Psoas muscle (tissue), 8 donors: ENCODE data around the gene FOXP1. TPM values are rescaled to one million over a fixed set of nuclear protein-coding genes. Genes with fewer than 3 reads are reported as not detected.

Source experiments
- ATAC-seq, 4 donors: fragments of 200-7000 bp; cut with Tn5 transposase; one replicate each; pipeline ENCODE4 v1.9.1; 2020; ENCODE audit warnings: moderate library complexity in 3 of 4, mild to moderate bottlenecking in 2 of 4
- DNase-seq, 2 donors: peaks; one replicate each; pipeline ENCODE4 v3.0.0-alpha.2; 2020
- H3K27ac ChIP-seq: fragments of 200-600 bp; one replicate; pipeline ENCODE4 v1.8.0; 2022
- H3K27me3 ChIP-seq, 3 donors: fragments of 200-600 bp in 1 of 3; one replicate each; pipeline versions ENCODE4 v1.6.1 to v1.8.0; 2013 to 2022; ENCODE audit warnings: low read length in 2 of 3, mild to moderate bottlenecking in 2 of 3, moderate library complexity in 1 of 3; ENCODE audit not compliant: insufficient read depth in 3 of 3
- H3K36me3 ChIP-seq, 2 donors: fragments of 200-600 bp in 1 of 2; one replicate each; pipeline versions ENCODE4 v1.6.1 to v1.8.0; 2013 to 2022; ENCODE audit warnings: low read depth in 1 of 2, mild to moderate bottlenecking in 1 of 2, moderate library complexity in 1 of 2; ENCODE audit not compliant: insufficient read depth in 1 of 2
- H3K4me1 ChIP-seq: fragments of 200-600 bp; one replicate; pipeline ENCODE4 v1.8.0; 2022
- H3K4me3 ChIP-seq: fragments of 200-600 bp; one replicate; pipeline ENCODE4 v1.8.0; 2022; ENCODE audit warnings: mild to moderate bottlenecking
- H3K9me3 ChIP-seq: fragments of 200-600 bp; one replicate; pipeline ENCODE4 v1.8.0; 2022
- WGBS, 3 donors: extraction: QIAGEN DNeasy Blood & Tissue Kit; methylation state at CpG; one replicate each; pipeline versions ENCODE4 v1.1.6 to v1.1.7; 2013; 5-methylcytosine and 5-hydroxymethylcytosine counted together
- intact Hi-C, 2 donors: fragments of 100-400 bp; cut with DNase I; formaldehyde crosslinking; loops; one replicate each; pipeline versions ENCODE4 v1.11.0 to v1.14.2; 2022
- polyA plus RNA-seq, 3 donors: library from polyadenylated mRNA; stranded (reverse); fragments of 200-250 nt; gene quantifications; one replicate each; pipeline ENCODE4 v1.2.3, GENCODE V29; 2013
- total RNA-seq, 4 donors: library from RNA; stranded (reverse); fragmentation: NEBNext Ultra II Directional in 2 of 4; extraction: Animal tissue kit (Norgen Biotek cat#: 25700) in 2 of 4; gene quantifications; one replicate each; pipeline versions ENCODE4 v1.2.1 to v1.2.4, GENCODE V29; 2021 to 2023
- TF ChIP-seq, protein P1 (sequence below): fragments of 200-600 bp; IDR thresholded peaks from one replicate; pipeline ENCODE4 v1.8.0; 2022; ENCODE audit warnings: antibody characterized with exemption
- donor health status: healthy with polysubstance abuse.
- donor health status: DM: no; HTN: no; CAD: no; lungs with moderate emphysema.
- donor health status: Bipolar disorder and iron deficiency.
- donor health status: healthy.
- donor health status: DM: yes; HTN: yes; CAD: no.
- donor health status: DM: no; HTN: no; CAD: no.
- donor health status: DM: no; HTN: no; CAD: no.
- donor health status: DM: yes; HTN: yes; CAD: no.

FOXP1 gene
- total and polyA plus RNA-seq, 7 donors, result 2.6 to 26.4 (median 15.4) TPM

DNA sequence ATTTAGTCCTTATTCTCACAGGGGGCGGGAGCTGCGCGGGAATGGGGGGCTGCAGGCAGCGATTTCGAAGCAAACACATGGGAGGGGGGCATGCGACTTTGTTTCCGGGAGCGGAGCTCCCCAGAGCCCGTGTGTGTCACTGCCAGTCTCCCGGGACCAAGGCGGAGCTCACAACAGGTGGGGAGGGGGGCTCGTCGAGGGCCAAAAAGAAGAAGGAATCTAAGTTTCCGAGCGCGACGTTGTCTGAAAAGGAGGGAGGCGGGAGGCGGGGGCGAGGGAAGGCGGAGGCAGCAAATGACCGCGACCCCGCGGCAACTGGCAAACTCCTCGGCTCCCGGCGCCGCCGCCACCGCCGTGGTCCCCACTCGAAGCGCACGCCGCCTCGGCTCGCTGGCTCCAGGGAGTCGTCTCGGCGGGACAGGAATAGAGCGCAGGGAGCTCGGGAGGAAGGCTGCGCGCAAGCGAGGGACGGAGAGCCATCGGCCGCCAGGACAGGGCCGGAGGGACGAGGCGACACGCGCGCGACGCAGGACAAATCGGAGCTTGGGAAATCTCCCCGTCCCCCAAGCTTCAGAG lies 1.4 kb downstream of the FOXP1 start:
- Histone ChIP-seq H3K4me1 (peaks cover 42% of the 10 kb centered on the region), H3K27ac (peak overlapping the region; percentile 93), H3K9me3 (no peaks in the 10 kb centered on the region), H3K4me3 (peak overlapping the region; percentile 95), H3K27me3 (no peaks in the 10 kb centered on the region), H3K36me3 (no peaks in the 10 kb centered on the region)
- intact Hi-C loops, result loop anchor here (5.0 to 10.0 kb wide), 5 partner anchors 40 to 1037 kb away; no protein-coding TSS in a partner anchor
- peak; percentile 41 to 62 (median 48) for ATAC-seq
- TF ChIP-seq, protein P1, sequence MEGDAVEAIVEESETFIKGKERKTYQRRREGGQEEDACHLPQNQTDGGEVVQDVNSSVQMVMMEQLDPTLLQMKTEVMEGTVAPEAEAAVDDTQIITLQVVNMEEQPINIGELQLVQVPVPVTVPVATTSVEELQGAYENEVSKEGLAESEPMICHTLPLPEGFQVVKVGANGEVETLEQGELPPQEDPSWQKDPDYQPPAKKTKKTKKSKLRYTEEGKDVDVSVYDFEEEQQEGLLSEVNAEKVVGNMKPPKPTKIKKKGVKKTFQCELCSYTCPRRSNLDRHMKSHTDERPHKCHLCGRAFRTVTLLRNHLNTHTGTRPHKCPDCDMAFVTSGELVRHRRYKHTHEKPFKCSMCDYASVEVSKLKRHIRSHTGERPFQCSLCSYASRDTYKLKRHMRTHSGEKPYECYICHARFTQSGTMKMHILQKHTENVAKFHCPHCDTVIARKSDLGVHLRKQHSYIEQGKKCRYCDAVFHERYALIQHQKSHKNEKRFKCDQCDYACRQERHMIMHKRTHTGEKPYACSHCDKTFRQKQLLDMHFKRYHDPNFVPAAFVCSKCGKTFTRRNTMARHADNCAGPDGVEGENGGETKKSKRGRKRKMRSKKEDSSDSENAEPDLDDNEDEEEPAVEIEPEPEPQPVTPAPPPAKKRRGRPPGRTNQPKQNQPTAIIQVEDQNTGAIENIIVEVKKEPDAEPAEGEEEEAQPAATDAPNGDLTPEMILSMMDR, result no peak
- peak; percentile 57 to 76 for DNase-seq
- whole genome bisulfite sequencing, 3 donors, result 0 to 3% (median 1%) methylated on average over 55 to 59 of the region's 59 CpGs

DNA sequence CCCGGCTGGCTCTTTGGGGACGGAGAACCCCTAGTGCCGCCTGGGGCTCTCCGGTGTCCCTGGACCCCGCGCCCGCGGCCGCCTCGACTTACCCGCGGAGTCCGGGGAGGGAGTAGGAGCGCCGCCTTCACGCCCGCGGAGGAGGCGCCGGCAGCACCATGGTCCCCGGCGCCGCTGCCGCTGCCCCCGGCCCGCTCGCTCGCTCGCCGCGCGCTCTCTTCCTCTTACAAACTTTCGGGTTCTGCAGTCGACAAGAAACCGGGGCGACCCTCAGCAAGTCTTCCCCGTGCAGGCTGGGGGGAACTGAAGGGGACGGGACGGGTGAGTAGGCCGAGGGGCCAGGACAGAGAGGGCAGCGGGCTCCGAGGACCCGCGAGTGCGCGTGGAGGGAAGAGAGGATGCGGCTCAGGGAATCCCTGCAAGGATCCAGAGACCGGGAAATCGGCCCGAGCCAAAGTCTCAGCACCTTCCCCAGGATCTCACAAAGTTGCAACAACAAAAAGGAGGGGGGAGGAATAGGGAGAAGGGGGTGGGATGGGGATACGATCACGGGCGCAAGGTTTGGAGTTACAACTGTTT lies 2.0 kb downstream of the FOXP1 start:
- peaks cover 45% of the 10 kb centered on the region for H3K4me1 ChIP-seq
- no peaks in the 10 kb centered on the region for H3K9me3 ChIP-seq
- no peaks in the 10 kb centered on the region for H3K27me3 ChIP-seq
- H3K4me3 ChIP-seq, result peak overlapping the region; percentile 95
- no peaks in the 10 kb centered on the region for H3K36me3 ChIP-seq
- WGBS, 3 donors, result 2 to 8% (median 3%) methylated on average over 48 to 53 of the region's 53 CpGs
- H3K27ac ChIP-seq, result peak overlapping the region; percentile 93
- ATAC-seq, result peak in 3 of 4 donors; percentile 2 to 26 (median 23)
- intact Hi-C loops, result loop anchor here (5.0 to 10.0 kb wide), 5 partner anchors 39 to 1037 kb away; no protein-coding TSS in a partner anchor
- peak; percentile 29 to 71 for DNase-seq
- TF ChIP-seq, protein P1, result no peak

DNA sequence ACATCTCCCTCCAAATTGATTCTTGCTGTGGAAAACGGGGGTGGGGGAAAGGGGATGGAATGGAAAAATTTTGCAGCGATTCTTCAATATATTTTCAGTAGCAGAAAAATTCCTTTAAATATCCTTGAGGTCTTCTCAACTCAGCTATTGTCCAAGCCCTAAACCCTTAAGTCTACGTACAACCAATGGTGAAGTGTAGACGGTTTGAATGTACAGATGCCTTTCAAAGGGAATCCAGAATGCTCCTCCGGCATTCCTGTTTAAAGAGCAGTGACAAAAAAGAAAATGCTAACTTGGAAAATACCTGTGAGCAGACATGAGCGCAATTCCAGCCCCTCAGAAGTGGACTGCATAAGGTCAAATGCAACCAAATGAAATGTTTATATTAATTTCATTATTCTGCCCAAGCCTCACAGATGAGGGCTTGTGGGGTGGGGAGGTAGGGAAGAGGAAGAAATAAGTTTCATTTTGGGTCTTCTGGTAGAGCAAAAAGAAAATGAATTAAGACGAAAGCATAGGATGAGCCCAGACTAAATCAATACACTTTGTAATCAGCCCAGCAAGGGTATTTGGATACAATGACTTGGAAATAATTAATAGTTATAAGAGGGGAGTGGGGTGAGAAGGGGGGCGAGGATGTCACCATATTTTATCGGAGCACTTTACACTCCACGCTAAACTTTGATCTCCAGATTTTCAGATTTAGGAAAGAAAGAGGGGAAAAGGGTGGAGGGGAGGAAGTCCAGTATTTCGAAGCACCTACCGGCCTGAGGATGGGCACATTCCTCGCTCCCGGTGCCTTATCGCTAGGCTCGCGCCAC lies 2.7 kb downstream of the FOXP1 start:
- 45 to 56% (median 46%) methylated on average over 17 of the region's 17 CpGs for WGBS, 3 donors
- ATAC-seq (no peak), DNase-seq (no peak)
- no peaks in the 10 kb centered on the region for H3K27me3 ChIP-seq
- H3K4me1 ChIP-seq, result peaks cover 42% of the 10 kb centered on the region
- peak overlapping the region; percentile 95 for H3K4me3 ChIP-seq
- H3K27ac ChIP-seq, result peak overlapping the region; percentile 93
- no peaks in the 10 kb centered on the region for H3K36me3 ChIP-seq
- no peaks in the 10 kb centered on the region for H3K9me3 ChIP-seq
- intact Hi-C loops, result loop anchor here (5.0 to 10.0 kb wide), 5 partner anchors 39 to 1036 kb away; no protein-coding TSS in a partner anchor
- TF ChIP-seq, protein P1, result no peak

DNA sequence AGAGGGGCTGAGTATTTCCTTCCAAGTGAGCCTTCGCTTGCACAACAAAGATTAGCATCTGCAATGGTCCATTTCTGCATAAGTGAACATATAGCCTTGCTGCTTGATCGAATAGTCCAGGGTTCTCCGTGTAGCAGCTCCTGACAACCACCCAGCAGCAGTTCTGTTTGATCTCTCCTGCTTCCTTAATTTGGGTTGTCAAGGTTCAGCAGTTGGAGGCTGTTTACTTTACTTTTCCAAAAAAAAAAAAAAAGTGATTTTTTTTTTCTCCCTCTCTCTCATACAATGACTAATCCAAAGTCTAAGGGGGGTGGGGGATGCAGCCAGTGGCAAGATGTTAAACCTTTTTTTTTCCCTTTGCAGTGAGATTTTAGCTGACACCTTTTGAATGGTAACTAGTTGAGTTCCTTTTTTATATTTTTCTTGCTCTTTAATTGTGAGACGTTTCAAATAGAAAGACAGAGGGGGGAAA lies 3.6 kb downstream of the FOXP1 start:
- Histone ChIP-seq H3K4me3 (peak overlapping the region; percentile 95), H3K4me1 (peaks cover 42% of the 10 kb centered on the region), H3K36me3 (no peaks in the 10 kb centered on the region), H3K27me3 (no peaks in the 10 kb centered on the region), H3K9me3 (no peaks in the 10 kb centered on the region), H3K27ac (peak overlapping the region; percentile 93)
- ATAC-seq (no peak), DNase-seq (no peak)
- TF ChIP-seq, protein P1, result no peak
- 76 to 79% (median 79%) methylated on average over 4 of the region's 4 CpGs for WGBS, 3 donors
- intact Hi-C loops, result loop anchor here (5.0 to 10.0 kb wide), 6 partner anchors 38 to 1035 kb away; no protein-coding TSS in a partner anchor
